Middle frontal gyrus (tissue), 1 donor: ENCODE results near the gene RYR1.
"Not testable (repeated sequence)": the region's sequence is repeated elsewhere in the genome, so short reads cannot be mapped to it uniquely, and the experiment has no call there.

ENCODE experiments used
- DNase-seq: peaks from one replicate; pipeline ENCODE4 v3.0.0-alpha.2; 2015; ENCODE audit warnings: low spot score; ENCODE audit errors: extremely low spot score

Gene RYR1

GRCh38 chr19:38488776-38489481 is 55.4 kb downstream of the RYR1 start:
- DNase-seq, result no peak

- no peak for DNase-seq
These were observed 57.4 kb downstream of the RYR1 start for GRCh38 chr19:38490861-38491260.

GRCh38 chr19:38492181-38492813 is 58.8 kb downstream of the RYR1 start:
- DNase-seq, result no peak

- DNase-seq, result no peak
These were observed 60.9 kb downstream of the RYR1 start for GRCh38 chr19:38494379-38494778.

- not testable (repeated sequence) for DNase-seq
These were observed 61.9 kb downstream of the RYR1 start for GRCh38 chr19:38495375-38495774.

GRCh38 chr19:38496116-38496515 is 62.6 kb downstream of the RYR1 start:
- no peak for DNase-seq

GRCh38 chr19:38496603-38497487 is 63.4 kb downstream of the RYR1 start:
- DNase-seq, result no peak

- no peak for DNase-seq
These were observed 64.4 kb downstream of the RYR1 start for GRCh38 chr19:38497907-38498306.

- no peak for DNase-seq
These were observed 66.0 kb downstream of the RYR1 start for GRCh38 chr19:38499532-38499931.

- no peak for DNase-seq
These were observed 67.0 kb downstream of the RYR1 start for GRCh38 chr19:38500450-38500849.

GRCh38 chr19:38502410-38503076 is 69.1 kb downstream of the RYR1 start:
- DNase-seq, result no peak

- DNase-seq, result no peak
These were observed 69.6 kb downstream of the RYR1 start for GRCh38 chr19:38503077-38503410.

GRCh38 chr19:38505958-38506357 is 72.5 kb downstream of the RYR1 start:
- DNase-seq, result no peak

GRCh38 chr19:38506375-38506722 is 72.9 kb downstream of the RYR1 start:
- no peak for DNase-seq

GRCh38 chr19:38506723-38507550 is 73.4 kb downstream of the RYR1 start:
- no peak for DNase-seq

GRCh38 chr19:38507551-38508127 is 74.1 kb downstream of the RYR1 start:
- DNase-seq, result no peak

GRCh38 chr19:38508507-38508906 is 75.0 kb downstream of the RYR1 start:
- DNase-seq, result no peak

GRCh38 chr19:38509027-38509426 is 75.5 kb downstream of the RYR1 start:
- no peak for DNase-seq

GRCh38 chr19:38511074-38511708 is 77.7 kb downstream of the RYR1 start:
- no peak for DNase-seq

GRCh38 chr19:38512277-38512676 is 78.8 kb downstream of the RYR1 start:
- DNase-seq, result no peak
